Peyer's patch (tissue), 4 donors: ENCODE data around the gene HEATR3.

ENCODE experiments used
- CTCF ChIP-seq, 6 experiments: fragments of 450-650 bp in 4 of 6; fragments of 200-600 bp in 2 of 6; sonication (generic) in 1 of 6; IDR thresholded peaks; one replicate each; pipeline ENCODE4 v1.5.1; 2017 to 2019; ENCODE audit warnings: antibody characterized with exemption in 6 of 6, mild to moderate bottlenecking in 3 of 6, moderate library complexity in 1 of 6
- POLR2A ChIP-seq, 2 donors: fragments of 450-650 bp; IDR thresholded peaks; one replicate each; pipeline ENCODE4 v1.5.1; 2017; ENCODE audit warnings: antibody characterized with exemption in 2 of 2, mild to moderate bottlenecking in 2 of 2, moderate library complexity in 2 of 2

DNA sequence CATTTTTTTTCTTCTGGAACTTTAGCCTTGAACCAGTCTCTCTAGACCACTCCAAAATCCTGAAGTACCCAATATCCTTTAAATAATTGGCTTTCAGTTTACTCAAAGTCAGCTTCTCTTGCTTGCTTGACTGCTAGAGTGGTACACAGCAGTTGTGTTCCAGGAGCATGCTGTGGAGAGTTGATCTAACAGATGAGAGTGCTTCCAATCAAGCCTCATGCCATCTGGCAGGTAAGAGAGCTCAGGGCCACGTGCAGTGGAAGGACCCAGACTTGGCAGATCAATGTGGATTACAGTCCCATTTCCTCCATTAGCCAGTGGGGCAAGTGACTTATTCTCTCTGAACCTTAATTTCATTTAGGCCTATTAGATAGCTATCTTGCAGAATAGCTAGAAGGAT lies 25.1 kb upstream of the HEATR3 start:
- TF ChIP-seq CTCF (IDR thresholded peaks at IDR 0.05) (no peak), POLR2A (IDR thresholded peaks at IDR 0.05) (no peak)
